VCaP (cell line): ENCODE data around the gene ETS1.

Experiments used
- H3K27ac ChIP-seq: fragments of 450-650 bp; 2 replicates; pipeline ENCODE4 v1.5.1; 2017
- TF ChIP-seq, protein P1 (sequence below): fragments of 450-650 bp; conservative IDR thresholded peaks from 2 replicates; pipeline ENCODE4 v1.5.1; 2017; ENCODE audit warnings: mild to moderate bottlenecking, moderate library complexity

The ETS1 gene

DNA sequence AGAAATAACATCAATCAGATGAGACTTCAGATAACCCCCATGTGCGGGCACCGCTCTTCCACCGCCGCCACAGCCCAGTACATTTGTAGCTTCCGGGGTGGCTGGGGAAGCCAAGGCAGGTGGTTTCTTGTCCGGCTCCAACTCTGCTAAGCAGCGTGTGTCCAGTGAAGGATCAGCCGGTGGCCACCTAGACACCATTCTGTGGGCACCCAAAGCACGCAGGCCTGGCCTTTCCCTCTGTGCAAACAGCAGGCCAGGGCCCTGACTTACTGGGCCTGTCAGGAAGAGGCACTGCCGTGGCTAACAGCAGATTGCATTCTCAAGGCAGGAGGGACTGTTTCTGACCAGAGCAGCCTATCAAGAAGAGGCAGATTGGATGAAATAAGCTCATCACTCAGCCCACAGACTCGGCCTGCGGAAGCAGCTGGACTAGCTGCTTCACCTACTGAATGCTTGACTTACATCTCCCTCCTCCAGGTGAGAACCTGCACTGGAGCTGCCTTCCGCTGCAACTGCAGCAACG, 74.8 kb downstream of the ETS1 start:
- no peak overlapping the region for H3K27ac ChIP-seq
- TF ChIP-seq, protein P1, sequence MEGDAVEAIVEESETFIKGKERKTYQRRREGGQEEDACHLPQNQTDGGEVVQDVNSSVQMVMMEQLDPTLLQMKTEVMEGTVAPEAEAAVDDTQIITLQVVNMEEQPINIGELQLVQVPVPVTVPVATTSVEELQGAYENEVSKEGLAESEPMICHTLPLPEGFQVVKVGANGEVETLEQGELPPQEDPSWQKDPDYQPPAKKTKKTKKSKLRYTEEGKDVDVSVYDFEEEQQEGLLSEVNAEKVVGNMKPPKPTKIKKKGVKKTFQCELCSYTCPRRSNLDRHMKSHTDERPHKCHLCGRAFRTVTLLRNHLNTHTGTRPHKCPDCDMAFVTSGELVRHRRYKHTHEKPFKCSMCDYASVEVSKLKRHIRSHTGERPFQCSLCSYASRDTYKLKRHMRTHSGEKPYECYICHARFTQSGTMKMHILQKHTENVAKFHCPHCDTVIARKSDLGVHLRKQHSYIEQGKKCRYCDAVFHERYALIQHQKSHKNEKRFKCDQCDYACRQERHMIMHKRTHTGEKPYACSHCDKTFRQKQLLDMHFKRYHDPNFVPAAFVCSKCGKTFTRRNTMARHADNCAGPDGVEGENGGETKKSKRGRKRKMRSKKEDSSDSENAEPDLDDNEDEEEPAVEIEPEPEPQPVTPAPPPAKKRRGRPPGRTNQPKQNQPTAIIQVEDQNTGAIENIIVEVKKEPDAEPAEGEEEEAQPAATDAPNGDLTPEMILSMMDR: no peak

DNA sequence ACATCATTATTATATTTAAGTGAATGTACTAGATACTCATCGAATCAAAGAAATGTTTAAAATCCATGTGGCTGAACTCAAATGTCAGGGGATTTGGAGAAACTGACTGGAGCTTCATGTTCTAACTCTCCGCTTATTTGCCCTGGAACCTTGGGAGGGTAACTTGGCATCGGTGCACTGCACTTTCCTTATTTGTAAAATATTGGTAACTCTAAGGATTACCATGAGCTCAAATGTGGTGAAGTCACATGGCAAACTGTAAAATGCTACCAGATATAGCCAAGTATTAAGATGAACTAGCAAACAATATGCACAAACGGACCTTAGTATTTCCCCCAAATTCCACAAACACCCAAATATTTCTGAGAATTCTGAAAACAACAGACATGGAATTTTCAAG, 75.6 kb downstream of the ETS1 start:
- H3K27ac ChIP-seq: no peak overlapping the region
- TF ChIP-seq, protein P1: no peak

DNA sequence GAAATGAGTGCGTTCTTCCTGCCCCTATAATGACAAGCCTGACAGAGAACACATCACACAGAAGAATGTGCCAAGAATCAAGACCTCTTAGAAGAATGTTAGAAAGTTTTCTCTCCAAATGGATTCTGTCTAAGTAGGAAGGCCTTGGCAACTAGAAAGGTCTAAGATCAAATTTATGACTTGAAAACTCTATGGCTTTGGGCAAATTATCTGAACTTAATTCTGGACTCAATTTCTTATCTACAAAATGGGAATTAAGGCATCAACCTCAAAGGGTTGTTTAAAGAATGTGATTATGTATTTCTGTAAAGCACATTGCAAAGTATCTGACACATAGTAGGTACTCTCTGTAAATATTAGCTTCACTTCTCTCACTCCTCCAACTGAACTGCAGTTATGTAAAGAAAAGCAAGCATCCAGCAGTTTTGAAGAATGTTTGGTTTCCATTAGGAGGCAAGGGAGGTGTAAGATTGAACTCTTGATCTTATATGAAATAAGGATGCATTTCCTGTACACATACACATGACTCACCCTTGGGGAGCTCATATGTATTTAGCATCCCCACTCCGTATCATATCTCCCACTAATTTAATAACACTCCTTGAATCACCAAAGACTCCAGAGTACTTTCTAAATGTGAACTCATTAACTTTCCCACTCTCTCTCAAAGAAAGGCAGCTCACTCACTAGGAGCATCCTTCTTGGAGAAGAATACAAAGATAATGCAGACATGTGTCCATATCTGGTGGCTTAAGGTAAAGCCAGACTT, 77.6 kb downstream of the ETS1 start:
- TF ChIP-seq, protein P1: no peak
- no peak overlapping the region for H3K27ac ChIP-seq

DNA sequence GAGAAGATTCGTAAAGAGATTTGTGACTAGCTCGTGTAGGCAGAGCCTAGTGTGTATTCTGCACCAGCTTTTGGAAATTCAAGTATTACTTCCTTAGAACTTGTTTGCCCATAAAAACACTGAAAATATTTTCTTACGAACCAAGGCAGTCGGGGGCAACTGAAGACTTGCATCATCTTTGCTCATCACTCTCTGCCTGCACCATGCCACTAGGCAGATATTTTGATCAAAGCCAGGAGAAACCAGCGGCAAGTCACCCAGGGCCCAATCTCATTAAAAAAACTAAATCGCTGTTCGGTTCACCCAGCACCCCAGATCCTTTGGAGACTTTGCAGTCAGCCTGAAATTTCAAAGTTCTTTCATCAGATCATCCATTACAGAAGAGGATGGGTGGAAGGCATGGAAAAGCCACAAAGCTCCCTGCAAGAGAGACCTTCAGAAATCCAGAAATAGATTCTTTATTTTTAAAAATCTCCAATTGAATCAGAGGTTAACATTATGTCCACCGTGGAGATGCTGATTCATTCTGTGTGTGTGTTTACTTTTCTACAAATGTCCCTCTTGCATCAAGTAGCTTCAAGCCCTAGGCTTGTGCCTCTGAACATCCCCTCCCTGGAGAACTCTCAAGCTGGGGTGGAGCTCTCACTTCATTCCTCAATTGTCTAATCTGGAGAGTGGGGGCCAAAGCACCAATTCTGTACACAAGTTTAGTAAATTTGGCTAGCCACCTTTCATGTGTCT, 78.4 kb downstream of the ETS1 start:
- TF ChIP-seq, protein P1: no peak
- H3K27ac ChIP-seq: no peak overlapping the region

DNA sequence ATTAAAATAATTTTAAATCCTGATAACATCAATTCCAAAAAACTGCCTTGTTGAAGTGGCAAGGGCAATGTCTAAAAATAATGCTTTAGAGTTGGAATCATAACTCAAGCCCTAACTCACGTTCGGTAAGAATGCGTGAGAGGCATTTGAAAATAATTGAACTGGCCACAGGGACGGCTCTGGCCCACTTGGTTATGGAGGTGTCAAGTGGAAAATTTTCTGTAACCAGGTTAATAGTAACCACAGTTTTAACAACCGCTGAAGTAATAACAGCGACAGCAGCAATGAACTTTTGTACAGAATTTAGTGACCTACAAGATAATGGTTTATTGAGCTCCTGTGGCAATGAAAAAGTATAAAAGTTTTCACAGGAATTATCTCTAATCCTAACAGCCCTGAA, 79.4 kb downstream of the ETS1 start:
- H3K27ac ChIP-seq: no peak overlapping the region
- TF ChIP-seq, protein P1: no peak

DNA sequence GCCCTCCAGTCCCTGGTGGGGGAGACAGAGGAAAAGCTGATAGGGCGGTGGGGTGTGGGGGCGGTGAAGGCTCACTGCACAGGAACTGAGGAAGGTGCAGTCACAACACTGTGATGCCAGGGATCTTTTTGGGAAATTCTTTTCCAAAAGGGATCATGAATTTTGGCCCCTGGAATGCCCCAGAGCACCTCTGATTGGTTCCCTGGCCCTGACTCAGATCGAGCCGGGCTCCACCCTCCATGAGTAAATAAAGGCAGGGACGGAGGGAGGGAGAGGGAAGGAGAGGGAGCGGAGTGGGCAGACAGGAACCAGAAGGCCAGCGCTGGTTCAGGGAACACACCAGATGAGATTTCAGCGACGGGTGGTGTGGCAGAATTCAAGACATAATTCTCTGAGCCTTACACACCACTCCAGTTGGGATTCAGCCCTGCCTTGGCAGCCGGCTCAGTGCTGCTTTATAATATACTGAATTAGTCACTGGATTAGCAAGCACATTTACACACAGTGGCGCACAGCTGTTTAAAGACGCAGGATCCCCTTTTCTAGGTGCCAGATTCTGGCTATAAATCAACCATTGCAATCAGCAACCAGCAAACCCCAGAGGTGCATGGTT, 80.3 kb downstream of the ETS1 start:
- TF ChIP-seq, protein P1: no peak
- no peak overlapping the region for H3K27ac ChIP-seq

DNA sequence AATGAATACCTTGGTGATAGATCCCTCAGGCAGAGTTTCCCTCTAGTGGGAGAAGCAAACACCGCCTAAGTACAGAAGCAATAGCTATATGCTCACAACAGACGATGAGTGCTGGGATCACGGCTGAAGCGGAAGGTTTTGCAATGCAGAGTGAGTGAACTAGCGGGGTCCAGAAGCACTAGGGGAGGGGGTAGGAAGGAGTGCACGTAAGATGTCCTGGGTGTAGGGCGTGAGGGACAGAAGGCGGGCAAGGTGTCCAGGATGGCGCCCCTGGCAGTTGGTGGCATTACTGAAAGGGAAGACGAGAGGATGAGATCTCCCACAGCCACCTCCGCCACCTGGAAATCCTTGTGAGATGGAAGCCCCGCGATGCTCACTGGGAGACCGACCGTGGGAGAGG, 81.0 kb downstream of the ETS1 start:
- H3K27ac ChIP-seq: no peak overlapping the region

More for the DNA sequence above, 81.0 kb downstream of the ETS1 start:
- TF ChIP-seq, protein P1: no peak
